ENCODE data around the gene SCAPER. TPM values are rescaled to one million over a fixed set of nuclear protein-coding genes. Genes with fewer than 3 reads are reported as not detected.

SCAPER gene
- total RNA-seq, 1 experiment from 2014 or later: 7.4 TPM

DNA sequence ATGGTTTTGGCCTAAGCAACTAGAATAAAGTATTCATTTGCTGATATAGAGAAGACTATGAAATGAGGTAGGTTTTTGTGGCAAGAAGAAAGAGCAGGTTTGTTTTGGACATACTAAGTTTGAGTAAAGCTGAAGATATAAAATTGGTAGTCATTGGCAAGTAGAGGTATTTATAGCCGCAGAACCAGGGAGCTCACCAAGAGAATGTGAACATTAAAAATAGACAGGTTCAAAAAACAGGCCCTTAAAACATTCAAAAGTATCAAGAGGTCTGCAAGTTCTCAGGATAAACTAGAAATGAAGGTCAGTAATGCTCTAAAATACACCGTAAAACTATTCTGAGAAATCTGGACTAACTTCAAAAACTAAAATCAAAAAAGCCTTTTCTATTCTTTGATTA lies 240.7 kb downstream of the SCAPER start:
- Histone ChIP-seq H2BK5ac (ENCODE audit: insufficient read length, low read length) (no peak overlapping the region), H3K14ac (ENCODE audit: insufficient read depth, low read length) (no peak overlapping the region), H2BK20ac (ENCODE audit: low read depth, low read length, poor library complexity, severe bottlenecking) (no peak overlapping the region), H3K27me3 (ENCODE audit: insufficient read depth, low read length) (no peaks in the 10 kb centered on the region), H3K79me1 (ENCODE audit: insufficient read depth, low read depth, low read length, poor library complexity, severe bottlenecking) (no peaks in the 10 kb centered on the region), H3K9me3 (ENCODE audit: control insufficient read depth, low read depth, low read length) (no peaks in the 10 kb centered on the region), H3K23me2 (ENCODE audit: insufficient read length, low read depth, low read length, poor library complexity, severe bottlenecking) (no peaks in the 10 kb centered on the region), H3K4me1 (ENCODE audit: insufficient read depth, low read length) (no peaks in the 10 kb centered on the region), H2BK15ac (ENCODE audit: low read depth, low read length) (no peak overlapping the region), H2BK120ac (ENCODE audit: low read depth, low read length, poor library complexity, severe bottlenecking) (no peak overlapping the region), H3K27ac (ENCODE audit: insufficient read length, low read depth, low read length) (no peak overlapping the region), H4K5ac (ENCODE audit: insufficient read length, low read depth, low read length) (no peak overlapping the region), H2AFZ (ENCODE audit: low read length) (no peak overlapping the region), H3K56ac (ENCODE audit: insufficient read length, low read depth, low read length) (no peak overlapping the region), H3T11ph (ENCODE audit: low read length) (no peak overlapping the region), H4K8ac (replicated peaks; ENCODE audit: insufficient read length, low read depth, low read length) (no peak overlapping the region), H3K18ac (ENCODE audit: insufficient read length, low read depth, low read length) (no peak overlapping the region), H4K20me1 (ENCODE audit: control insufficient read depth, insufficient read depth, insufficient read length) (no peaks in the 10 kb centered on the region), H3K4ac (ENCODE audit: low read depth, low read length) (no peak overlapping the region), H3K4me2 (ENCODE audit: insufficient read depth, insufficient read length, low read length) (no peak overlapping the region), H2BK12ac (ENCODE audit: insufficient read length, low read depth, low read length) (no peak overlapping the region), H3K79me2 (ENCODE audit: insufficient read depth, low read length) (no peaks in the 10 kb centered on the region), H2AK5ac (ENCODE audit: insufficient read length, low read length) (no peak overlapping the region), H3K23ac (ENCODE audit: insufficient read length, low read depth, low read length) (no peak overlapping the region), H3K9ac (ENCODE audit: extremely low read depth, insufficient read length, low read length) (no peak overlapping the region), H4K91ac (ENCODE audit: insufficient read length, low read depth, low read length) (no peak overlapping the region)
- Mint-ChIP-seq H3K27me3 (ENCODE audit: low read depth) (no peaks in the 10 kb centered on the region), H3K9me3 (no peaks in the 10 kb centered on the region), H3K36me3 (ENCODE audit: insufficient read depth in 1 of 3, low read depth in 3 of 3) (no peaks in the 10 kb centered on the region; a peak in 1 of 7 replicates), H3K27ac (no peak overlapping the region), H3K4me3 (no peak overlapping the region), H3K4me1 (peaks cover 0 to 4% of the 10 kb centered on the region in 2 experiments; a peak in 2 of 4 replicates)
- TF ChIP-seq, protein P1, sequence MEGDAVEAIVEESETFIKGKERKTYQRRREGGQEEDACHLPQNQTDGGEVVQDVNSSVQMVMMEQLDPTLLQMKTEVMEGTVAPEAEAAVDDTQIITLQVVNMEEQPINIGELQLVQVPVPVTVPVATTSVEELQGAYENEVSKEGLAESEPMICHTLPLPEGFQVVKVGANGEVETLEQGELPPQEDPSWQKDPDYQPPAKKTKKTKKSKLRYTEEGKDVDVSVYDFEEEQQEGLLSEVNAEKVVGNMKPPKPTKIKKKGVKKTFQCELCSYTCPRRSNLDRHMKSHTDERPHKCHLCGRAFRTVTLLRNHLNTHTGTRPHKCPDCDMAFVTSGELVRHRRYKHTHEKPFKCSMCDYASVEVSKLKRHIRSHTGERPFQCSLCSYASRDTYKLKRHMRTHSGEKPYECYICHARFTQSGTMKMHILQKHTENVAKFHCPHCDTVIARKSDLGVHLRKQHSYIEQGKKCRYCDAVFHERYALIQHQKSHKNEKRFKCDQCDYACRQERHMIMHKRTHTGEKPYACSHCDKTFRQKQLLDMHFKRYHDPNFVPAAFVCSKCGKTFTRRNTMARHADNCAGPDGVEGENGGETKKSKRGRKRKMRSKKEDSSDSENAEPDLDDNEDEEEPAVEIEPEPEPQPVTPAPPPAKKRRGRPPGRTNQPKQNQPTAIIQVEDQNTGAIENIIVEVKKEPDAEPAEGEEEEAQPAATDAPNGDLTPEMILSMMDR (conservative IDR thresholded peaks at IDR 0.05): no peak
- WGBS (ENCODE audit: extremely low coverage, insufficient read length, low lambda C conversion rate): no CpG with 5 or more reads among the region's 2 CpGs
- DNase-seq: no peak

Measured in H9 (cell line).